GM12864 (cell line): ENCODE data around the gene CPM.
"Not testable (repeated sequence)": the region's sequence is repeated elsewhere in the genome, so short reads cannot be mapped to it uniquely, and the experiment has no call there.

ENCODE experiments used
- DNase-seq: peaks from one replicate; pipeline ENCODE4 v3.0.0-alpha.2; 2011; ENCODE audit warnings: low read depth
- H3K4me3 ChIP-seq: 2 replicates; pipeline ENCODE4 v1.5.1; 2011; ENCODE audit warnings: mild to moderate bottlenecking, low read depth, low read length, control low read depth
- TF ChIP-seq, protein P1 (sequence below): IDR thresholded peaks from 2 replicates; pipeline ENCODE4 v1.5.1; 2011; ENCODE audit warnings: low read depth, mild to moderate bottlenecking, moderate library complexity, low read length, control low read depth, inconsistent platforms; ENCODE audit errors: missing control alignments

Gene CPM

DNA sequence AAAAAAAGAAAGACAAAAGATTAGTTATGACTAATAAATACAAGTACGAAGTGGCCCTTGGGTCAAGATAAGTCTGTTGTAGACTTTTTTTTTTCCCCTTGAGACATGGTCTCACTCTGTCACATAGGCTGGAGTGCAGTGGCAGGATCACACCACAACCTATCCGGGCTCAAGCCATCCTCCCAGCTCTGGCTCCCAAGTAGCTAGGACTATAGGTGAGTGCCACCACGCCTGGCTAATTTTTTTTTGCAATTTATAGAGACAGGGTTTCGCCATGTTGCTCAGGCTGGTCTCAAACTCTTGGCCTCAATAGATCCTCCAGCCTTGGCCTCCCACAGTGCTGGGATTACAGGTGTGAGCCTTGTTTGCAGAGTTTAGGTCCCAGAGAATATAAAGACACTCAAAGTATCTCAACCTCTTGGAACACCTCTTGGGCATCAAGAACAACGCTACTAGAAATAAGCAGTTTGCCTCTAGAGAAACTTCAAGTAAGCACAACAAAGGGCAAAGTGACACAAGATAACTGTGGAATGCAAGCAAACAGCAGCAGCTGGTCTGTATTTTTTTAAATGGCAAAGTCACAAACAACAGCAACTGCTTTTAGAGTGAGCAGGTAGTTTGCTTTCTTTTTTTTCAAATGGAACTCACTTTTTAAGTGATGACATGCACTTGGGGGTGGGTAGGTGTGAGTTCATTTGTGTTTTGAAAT is 128.9 kb downstream of the CPM start:
- DNase-seq: no peak
- no peak overlapping the region for H3K4me3 ChIP-seq
- TF ChIP-seq, protein P1, sequence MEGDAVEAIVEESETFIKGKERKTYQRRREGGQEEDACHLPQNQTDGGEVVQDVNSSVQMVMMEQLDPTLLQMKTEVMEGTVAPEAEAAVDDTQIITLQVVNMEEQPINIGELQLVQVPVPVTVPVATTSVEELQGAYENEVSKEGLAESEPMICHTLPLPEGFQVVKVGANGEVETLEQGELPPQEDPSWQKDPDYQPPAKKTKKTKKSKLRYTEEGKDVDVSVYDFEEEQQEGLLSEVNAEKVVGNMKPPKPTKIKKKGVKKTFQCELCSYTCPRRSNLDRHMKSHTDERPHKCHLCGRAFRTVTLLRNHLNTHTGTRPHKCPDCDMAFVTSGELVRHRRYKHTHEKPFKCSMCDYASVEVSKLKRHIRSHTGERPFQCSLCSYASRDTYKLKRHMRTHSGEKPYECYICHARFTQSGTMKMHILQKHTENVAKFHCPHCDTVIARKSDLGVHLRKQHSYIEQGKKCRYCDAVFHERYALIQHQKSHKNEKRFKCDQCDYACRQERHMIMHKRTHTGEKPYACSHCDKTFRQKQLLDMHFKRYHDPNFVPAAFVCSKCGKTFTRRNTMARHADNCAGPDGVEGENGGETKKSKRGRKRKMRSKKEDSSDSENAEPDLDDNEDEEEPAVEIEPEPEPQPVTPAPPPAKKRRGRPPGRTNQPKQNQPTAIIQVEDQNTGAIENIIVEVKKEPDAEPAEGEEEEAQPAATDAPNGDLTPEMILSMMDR: no peak

DNA sequence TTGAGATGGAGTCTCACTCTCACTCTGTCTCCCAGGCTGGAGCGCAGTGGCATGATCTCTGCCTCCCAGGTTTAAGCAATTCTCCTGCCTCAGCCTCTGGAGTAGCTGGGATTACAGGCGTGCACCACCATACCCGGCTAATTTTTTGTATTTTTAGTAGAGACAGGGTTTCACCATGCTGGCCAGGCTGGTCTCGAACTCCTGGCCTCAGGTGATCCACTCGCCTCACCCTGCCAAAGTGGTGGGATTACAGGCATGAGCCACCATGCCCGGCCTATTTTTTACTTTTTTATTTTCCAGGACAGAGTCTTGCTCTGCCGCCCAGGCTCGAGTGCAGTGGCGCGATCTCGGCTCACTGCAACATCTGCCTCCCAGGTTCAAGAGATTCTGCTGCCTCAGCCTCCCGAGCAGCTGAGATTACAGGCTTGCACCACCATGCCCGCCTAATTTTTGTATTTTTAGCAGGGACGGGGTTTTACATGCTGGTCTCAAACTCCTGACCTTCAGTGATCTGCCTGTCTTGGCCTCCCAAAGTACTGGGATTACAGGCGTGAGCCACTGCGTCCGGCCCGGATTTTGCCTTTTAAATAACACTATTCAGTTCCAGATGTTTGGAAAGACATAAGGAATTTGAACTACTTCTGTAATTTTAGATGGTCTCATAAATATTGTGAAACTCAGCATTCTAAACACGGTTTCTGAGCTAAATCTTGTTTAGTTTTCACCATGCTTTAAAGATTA is 129.9 kb downstream of the CPM start:
- DNase-seq, H3K4me3 ChIP-seq: not testable (repeated sequence)

DNA sequence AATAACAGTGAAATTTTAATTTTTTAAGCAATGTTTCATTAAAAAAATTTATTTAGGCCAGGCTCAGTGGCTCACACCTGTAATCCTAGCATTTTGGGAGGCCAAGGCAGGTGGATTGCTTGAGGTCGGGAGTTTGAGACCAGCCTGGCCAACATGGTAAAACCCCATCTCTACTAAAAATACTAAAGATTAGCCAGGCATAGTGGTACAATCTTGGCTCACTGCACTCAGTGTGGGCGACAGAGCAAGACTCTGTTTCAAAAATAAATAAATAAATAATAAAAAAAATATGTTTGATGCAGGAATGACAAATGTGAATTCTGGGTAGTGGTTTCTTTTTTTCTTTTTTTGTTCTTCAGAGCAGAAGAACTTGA is 130.6 kb downstream of the CPM start:
- H3K4me3 ChIP-seq, DNase-seq: not testable (repeated sequence)
